Measurements from ENCODE around the gene CORO1A. TPM values are rescaled to one million over a fixed set of nuclear protein-coding genes. Genes with fewer than 3 reads are reported as not detected.
"Not testable (repeated sequence)": the region's sequence is repeated elsewhere in the genome, so short reads cannot be mapped to it uniquely, and the experiment has no call there.

The CORO1A gene
- total RNA-seq, 1 donor from 2014 or later = 24.9 TPM

GRCh38 chr16:30155188-30155587 lies 28.2 kb upstream of the CORO1A start:
- H3K27ac Mint-ChIP-seq (ENCODE audit: unreplicated experiment) = no peak overlapping the region

GRCh38 chr16:30157214-30157613 lies 26.2 kb upstream of the CORO1A start:
- Mint-ChIP-seq H3K4me3 (ENCODE audit: unreplicated experiment) (no peak overlapping the region), H3K9me3 (ENCODE audit: unreplicated experiment) (no peaks in the 10 kb centered on the region), H3K27me3 (ENCODE audit: unreplicated experiment) (no peaks in the 10 kb centered on the region), H3K36me3 (ENCODE audit: low read depth, unreplicated experiment) (peaks cover 3% of the 10 kb centered on the region), H3K4me1 (ENCODE audit: unreplicated experiment) (no peaks in the 10 kb centered on the region), H3K27ac (ENCODE audit: unreplicated experiment) (no peak overlapping the region)
- no peak for TF ChIP-seq CTCF (IDR thresholded peaks at IDR 0.05; ENCODE audit: unreplicated experiment)
- DNase-seq (ENCODE audit: low spot score) = no peak

More at GRCh38 chr16:30155188-30155587, 28.2 kb upstream of the CORO1A start:
- no peaks in the 10 kb centered on the region for H3K27me3 Mint-ChIP-seq (ENCODE audit: unreplicated experiment)
- no peak for DNase-seq (ENCODE audit: low spot score)
- peaks cover 3% of the 10 kb centered on the region for H3K36me3 Mint-ChIP-seq (ENCODE audit: low read depth, unreplicated experiment)
- TF ChIP-seq CTCF (IDR thresholded peaks at IDR 0.05; ENCODE audit: unreplicated experiment) = no peak
- no peak overlapping the region for H3K4me3 Mint-ChIP-seq (ENCODE audit: unreplicated experiment)
- no peaks in the 10 kb centered on the region for H3K9me3 Mint-ChIP-seq (ENCODE audit: unreplicated experiment)
- no peaks in the 10 kb centered on the region for H3K4me1 Mint-ChIP-seq (ENCODE audit: unreplicated experiment)

DNA sequence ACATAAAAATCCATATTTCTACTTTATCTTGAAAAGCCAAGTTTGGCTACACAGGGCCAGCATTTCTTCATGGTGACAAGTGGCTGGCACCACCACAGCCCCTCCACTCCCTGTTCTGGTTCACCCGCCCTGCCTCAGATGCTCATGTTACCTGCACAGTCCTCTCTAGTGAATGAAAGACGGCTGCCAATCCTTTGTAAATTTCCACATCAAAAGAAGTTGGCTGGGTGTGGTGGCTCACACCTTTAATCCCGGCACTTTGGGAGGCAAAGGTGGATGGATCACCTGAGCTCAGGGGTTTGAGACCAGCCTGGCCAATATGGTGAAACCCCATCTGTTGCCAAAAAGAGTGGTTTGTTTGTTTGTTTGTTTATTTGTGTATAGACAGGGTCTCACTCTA lies 19.9 kb upstream of the CORO1A start:
- H3K9me3 Mint-ChIP-seq (ENCODE audit: unreplicated experiment) = peaks cover 4% of the 10 kb centered on the region
- DNase-seq (ENCODE audit: low spot score) = no peak
- H3K27ac Mint-ChIP-seq (ENCODE audit: unreplicated experiment) = no peak overlapping the region
- H3K4me3 Mint-ChIP-seq (ENCODE audit: unreplicated experiment) = no peak overlapping the region
- H3K4me1 Mint-ChIP-seq (ENCODE audit: unreplicated experiment) = no peaks in the 10 kb centered on the region
- peaks cover 6% of the 10 kb centered on the region for H3K36me3 Mint-ChIP-seq (ENCODE audit: low read depth, unreplicated experiment)
- no peak for TF ChIP-seq CTCF (IDR thresholded peaks at IDR 0.05; ENCODE audit: unreplicated experiment)
- peaks cover 2% of the 10 kb centered on the region for H3K27me3 Mint-ChIP-seq (ENCODE audit: unreplicated experiment)

DNA sequence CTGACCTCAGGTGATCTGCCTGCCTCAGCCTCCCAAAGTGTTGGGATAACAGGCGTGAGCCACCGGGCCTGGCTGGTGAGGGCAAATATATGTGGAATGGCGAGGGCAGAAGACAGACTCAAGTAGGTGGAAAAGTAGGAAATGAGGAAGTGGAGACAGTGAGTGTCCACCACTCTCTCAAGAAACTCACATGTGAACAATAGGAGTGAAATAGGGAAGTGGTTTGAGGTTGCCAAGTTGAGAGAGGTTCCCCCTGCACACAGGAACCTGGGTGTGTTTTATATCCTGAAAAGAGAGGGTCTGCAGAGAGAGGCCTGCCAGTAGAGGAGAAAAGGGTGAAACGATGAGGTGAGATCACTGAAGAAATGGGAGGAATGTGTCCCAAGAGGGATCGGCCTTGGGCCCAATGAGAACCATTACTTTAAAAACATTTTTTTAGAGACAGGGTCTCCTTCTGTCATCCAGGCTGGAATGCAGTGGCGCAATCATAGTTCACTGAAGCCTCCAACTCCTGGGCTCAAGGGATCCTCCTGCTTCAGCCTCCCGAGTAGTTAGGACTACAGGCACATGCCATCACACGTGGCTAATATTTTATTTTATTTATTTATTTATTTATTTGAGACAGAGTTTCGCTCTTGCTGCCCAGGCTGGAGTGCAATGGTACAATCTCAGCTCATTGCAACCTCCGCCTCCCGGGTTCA lies 17.1 kb upstream of the CORO1A start:
- Mint-ChIP-seq H3K36me3 (ENCODE audit: low read depth, unreplicated experiment) (peaks cover 3% of the 10 kb centered on the region), H3K4me3 (ENCODE audit: unreplicated experiment) (no peak overlapping the region), H3K27ac (ENCODE audit: unreplicated experiment) (no peak overlapping the region), H3K27me3 (ENCODE audit: unreplicated experiment) (peaks cover 2% of the 10 kb centered on the region), H3K9me3 (ENCODE audit: unreplicated experiment) (peaks cover 4% of the 10 kb centered on the region), H3K4me1 (ENCODE audit: unreplicated experiment) (no peaks in the 10 kb centered on the region)
- no peak for DNase-seq (ENCODE audit: low spot score)
- no peak for TF ChIP-seq CTCF (IDR thresholded peaks at IDR 0.05; ENCODE audit: unreplicated experiment)

GRCh38 chr16:30168746-30169145 lies 14.7 kb upstream of the CORO1A start:
- H3K36me3 Mint-ChIP-seq (ENCODE audit: low read depth, unreplicated experiment); H3K4me1 Mint-ChIP-seq (ENCODE audit: unreplicated experiment); H3K4me3 Mint-ChIP-seq (ENCODE audit: unreplicated experiment); DNase-seq (ENCODE audit: low spot score); H3K27ac Mint-ChIP-seq (ENCODE audit: unreplicated experiment); H3K27me3 Mint-ChIP-seq (ENCODE audit: unreplicated experiment); H3K9me3 Mint-ChIP-seq (ENCODE audit: unreplicated experiment): not testable (repeated sequence)

- H3K4me1 Mint-ChIP-seq (ENCODE audit: unreplicated experiment); H3K4me3 Mint-ChIP-seq (ENCODE audit: unreplicated experiment); H3K27me3 Mint-ChIP-seq (ENCODE audit: unreplicated experiment); DNase-seq (ENCODE audit: low spot score); H3K9me3 Mint-ChIP-seq (ENCODE audit: unreplicated experiment); H3K27ac Mint-ChIP-seq (ENCODE audit: unreplicated experiment); H3K36me3 Mint-ChIP-seq (ENCODE audit: low read depth, unreplicated experiment): not testable (repeated sequence)
Measured at GRCh38 chr16:30169416-30169815, 14.0 kb upstream of the CORO1A start.

- not testable (repeated sequence) for H3K4me3 Mint-ChIP-seq (ENCODE audit: unreplicated experiment); DNase-seq (ENCODE audit: low spot score); H3K9me3 Mint-ChIP-seq (ENCODE audit: unreplicated experiment)
Measured at GRCh38 chr16:30170145-30170544, 13.3 kb upstream of the CORO1A start.

More at GRCh38 chr16:30170145-30170544, 13.3 kb upstream of the CORO1A start:
- not testable (repeated sequence) for H3K27ac Mint-ChIP-seq (ENCODE audit: unreplicated experiment); H3K27me3 Mint-ChIP-seq (ENCODE audit: unreplicated experiment); H3K4me1 Mint-ChIP-seq (ENCODE audit: unreplicated experiment); H3K36me3 Mint-ChIP-seq (ENCODE audit: low read depth, unreplicated experiment)
